MM.1S (cell line): ENCODE data around the gene RAPGEF4.

Source experiments
- DNase-seq: peaks from one replicate; pipeline ENCODE4 v3.0.0-alpha.2; 2015
- H2AFZ ChIP-seq: fragments of 300-600 bp; sonication (generic); 2 replicates; pipeline ENCODE4 v1.6.0; 2016; ENCODE audit warnings: antibody characterized with exemption, low read length
- H3F3A ChIP-seq: fragments of 300-600 bp; sonication (generic); 2 replicates; pipeline ENCODE4 v1.6.1; 2016; ENCODE audit warnings: mild to moderate bottlenecking, antibody characterized with exemption, low read length, moderate library complexity, mixed read lengths; ENCODE audit not compliant: insufficient read depth
- H3K27ac ChIP-seq: fragments of 300-600 bp; sonication (generic); 2 replicates; pipeline ENCODE4 v1.5.1; 2016; ENCODE audit warnings: mild to moderate bottlenecking, low read length
- H3K27me3 ChIP-seq: fragments of 300-600 bp; sonication (generic); replicated peaks from 2 replicates; pipeline ENCODE4 v1.6.0; 2016; ENCODE audit warnings: low read length; ENCODE audit not compliant: insufficient read depth
- H3K36me3 ChIP-seq: fragments of 300-600 bp; sonication (generic); replicated peaks from 2 replicates; pipeline ENCODE4 v1.6.1; 2016; ENCODE audit warnings: mild to moderate bottlenecking, low read length, mixed read lengths; ENCODE audit not compliant: insufficient read depth
- H3K4me1 ChIP-seq: fragments of 300-600 bp; sonication (generic); 2 replicates; pipeline ENCODE4 v1.6.1; 2016; ENCODE audit warnings: low read length, mixed read lengths
- H3K4me2 ChIP-seq: fragments of 300-600 bp; sonication (generic); 2 replicates; pipeline ENCODE4 v1.6.0; 2016; ENCODE audit warnings: low read depth, low read length
- H3K4me3 ChIP-seq: fragments of 300-600 bp; sonication (generic); 2 replicates; pipeline ENCODE4 v1.5.1; 2016; ENCODE audit warnings: low read length, mixed read lengths
- H3K79me2 ChIP-seq: fragments of 300-600 bp; sonication (generic); 2 replicates; pipeline ENCODE4 v1.6.1; 2016; ENCODE audit warnings: mixed run types, low read length, mixed read lengths
- H3K9ac ChIP-seq: fragments of 300-600 bp; sonication (generic); 2 replicates; pipeline ENCODE4 v1.6.1; 2016; ENCODE audit warnings: low read length, mixed read lengths
- H3K9me2 ChIP-seq: fragments of 300-600 bp; sonication (generic); replicated peaks from 2 replicates; pipeline ENCODE4 v1.6.1; 2016; ENCODE audit warnings: mild to moderate bottlenecking, low read length, mixed read lengths; ENCODE audit not compliant: insufficient read depth
- H3K9me3 ChIP-seq: fragments of 300-600 bp; sonication (generic); replicated peaks from 2 replicates; pipeline ENCODE4 v1.6.1; 2016; ENCODE audit warnings: mild to moderate bottlenecking, low read length, mixed read lengths; ENCODE audit not compliant: insufficient read depth
- H4K20me1 ChIP-seq: fragments of 300-600 bp; sonication (generic); 2 replicates; pipeline ENCODE4 v1.6.1; 2016; ENCODE audit warnings: mild to moderate bottlenecking, low read length, moderate library complexity, mixed read lengths; ENCODE audit not compliant: insufficient read depth
- CTCF ChIP-seq: fragments of 300-600 bp; sonication (generic); IDR thresholded peaks from 2 replicates; pipeline ENCODE4 v1.5.1; 2016; ENCODE audit warnings: antibody characterized with exemption, low read length, mixed read lengths
- EZH2 ChIP-seq: fragments of 300-600 bp; sonication (generic); optimal IDR thresholded peaks from 2 replicates; pipeline ENCODE3; 2017; ENCODE audit warnings: low read depth, mild to moderate bottlenecking, antibody characterized with exemption, low read length, mixed read lengths
- EZH2phosphoT487 ChIP-seq: fragments of 300-600 bp; sonication (generic); IDR thresholded peaks from 2 replicates; pipeline ENCODE4 v1.6.1; 2018; ENCODE audit warnings: antibody characterized with exemption, low read length

RAPGEF4 gene

GRCh38 chr2:172782506-172783164 is 47.0 kb downstream of the RAPGEF4 start:
- Histone ChIP-seq H2AFZ (no peak overlapping the region), H3F3A (no peaks in the 10 kb centered on the region), H3K36me3 (no peaks in the 10 kb centered on the region), H3K79me2 (no peaks in the 10 kb centered on the region), H3K9me2 (no peaks in the 10 kb centered on the region), H4K20me1 (no peaks in the 10 kb centered on the region), H3K27ac (no peak overlapping the region), H3K4me2 (no peak overlapping the region), H3K27me3 (no peaks in the 10 kb centered on the region), H3K9ac (no peak overlapping the region), H3K4me1 (no peaks in the 10 kb centered on the region), H3K9me3 (no peaks in the 10 kb centered on the region), H3K4me3 (no peak overlapping the region)
- TF ChIP-seq EZH2 (no peak), EZH2phosphoT487 (no peak), CTCF (no peak)
- DNase-seq: no peak

- Histone ChIP-seq H3K9me2 (no peaks in the 10 kb centered on the region), H3K36me3 (no peaks in the 10 kb centered on the region), H3K4me3 (no peak overlapping the region), H2AFZ (no peak overlapping the region), H3K27me3 (no peaks in the 10 kb centered on the region), H3K4me1 (no peaks in the 10 kb centered on the region), H3F3A (no peaks in the 10 kb centered on the region), H3K4me2 (no peak overlapping the region), H4K20me1 (no peaks in the 10 kb centered on the region), H3K9ac (no peak overlapping the region), H3K79me2 (no peaks in the 10 kb centered on the region), H3K9me3 (no peaks in the 10 kb centered on the region), H3K27ac (no peak overlapping the region)
- no peak for DNase-seq
- no peak for TF ChIP-seq EZH2phosphoT487
- TF ChIP-seq CTCF: no peak
These were observed 47.7 kb downstream of the RAPGEF4 start for GRCh38 chr2:172783165-172783898.

GRCh38 chr2:172788871-172789270 is 53.2 kb downstream of the RAPGEF4 start:
- Histone ChIP-seq H3K79me2 (no peaks in the 10 kb centered on the region), H3K9ac (no peak overlapping the region), H3K4me3 (no peak overlapping the region), H3K9me3 (no peaks in the 10 kb centered on the region), H3K27me3 (no peaks in the 10 kb centered on the region), H2AFZ (no peak overlapping the region), H4K20me1 (no peaks in the 10 kb centered on the region), H3F3A (no peaks in the 10 kb centered on the region), H3K9me2 (no peaks in the 10 kb centered on the region), H3K4me1 (no peaks in the 10 kb centered on the region), H3K36me3 (no peaks in the 10 kb centered on the region), H3K27ac (no peak overlapping the region), H3K4me2 (no peak overlapping the region)
- TF ChIP-seq EZH2phosphoT487 (no peak), CTCF (no peak), EZH2 (no peak)
- no peak for DNase-seq
